HG03135 (cell line): Measurements from ENCODE around the gene RGL4.

ENCODE experiments used
- ATAC-seq: cut with Tn5 transposase; IDR thresholded peaks from one replicate; pipeline ENCODE4 v1.9.1; 2021; ENCODE audit warnings: mild to moderate bottlenecking, moderate library complexity; ENCODE audit not compliant: unreplicated experiment

The RGL4 gene

DNA sequence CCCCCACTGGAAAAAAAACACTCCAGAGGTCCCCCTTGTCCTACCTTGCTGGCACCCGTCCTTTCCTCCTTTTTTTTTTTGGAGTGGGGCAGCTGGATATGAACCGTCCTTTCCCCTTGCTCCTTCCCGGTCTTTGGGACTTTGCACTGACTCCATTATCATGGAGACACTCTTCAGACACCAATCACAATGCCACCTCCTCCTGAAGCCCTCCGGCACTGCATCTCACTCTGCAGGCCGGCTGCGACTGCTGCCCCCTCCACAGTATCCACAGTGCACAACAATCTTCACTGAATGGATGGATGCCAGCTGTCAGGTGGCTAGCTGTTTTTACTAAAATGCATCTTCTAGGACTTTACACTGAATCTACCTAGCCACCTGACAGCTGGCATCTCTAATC lies 12.7 kb upstream of the RGL4 start:
- no peak for ATAC-seq

DNA sequence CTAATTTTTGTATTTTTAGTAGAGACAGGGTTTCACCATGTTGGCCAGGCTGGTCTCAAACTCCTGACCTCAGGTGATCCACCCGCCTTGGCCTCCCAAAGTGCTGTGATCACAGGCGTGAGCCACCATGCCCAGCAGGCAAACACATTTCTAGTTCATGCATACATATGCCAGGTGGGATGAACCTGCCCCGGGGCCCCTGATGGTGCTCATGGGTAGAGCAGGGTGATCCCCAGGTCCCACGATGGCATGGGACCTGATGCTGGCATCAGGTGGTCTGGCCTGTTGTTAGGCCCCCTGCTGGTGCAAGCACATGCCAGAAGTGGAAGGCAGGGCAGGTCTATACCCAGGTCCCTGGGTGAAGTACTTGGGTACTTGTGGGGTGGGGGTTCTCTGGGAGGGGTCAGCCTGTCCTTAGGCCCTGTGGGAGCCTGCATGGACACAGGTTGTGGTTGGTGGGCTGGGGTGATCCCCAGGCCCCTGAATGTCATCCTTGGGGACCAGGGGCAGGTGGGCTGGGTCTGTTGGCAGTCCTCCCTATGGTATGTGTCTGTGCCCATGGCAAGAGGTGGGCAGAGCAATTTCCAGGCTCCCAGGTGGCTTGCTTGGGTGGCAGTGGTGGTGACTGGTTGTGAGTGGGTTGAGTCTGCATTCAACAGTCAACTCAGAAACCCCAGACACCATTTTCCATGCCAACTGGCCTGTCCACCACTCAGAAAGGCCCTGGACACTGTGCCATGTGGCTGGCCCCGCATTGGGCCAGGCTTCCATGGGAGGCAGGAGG lies 9.6 kb upstream of the RGL4 start:
- ATAC-seq: no peak

DNA sequence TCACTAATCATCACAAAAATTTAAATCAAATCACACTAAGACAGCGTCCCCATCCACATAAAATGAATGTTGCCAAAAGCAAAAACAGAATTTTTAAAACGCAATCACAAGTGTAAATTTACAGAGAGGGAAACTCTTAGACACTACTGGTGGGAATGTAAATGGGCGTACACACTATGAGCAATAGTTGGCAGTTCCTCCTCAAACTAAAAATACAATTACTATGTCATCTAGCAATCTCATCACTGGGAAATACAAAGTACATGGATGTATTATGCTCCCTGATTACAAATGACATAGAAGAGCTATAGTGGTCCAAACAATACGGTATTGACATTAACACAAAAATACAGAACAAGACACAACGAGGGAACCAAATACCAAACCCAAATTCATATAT lies 8.7 kb upstream of the RGL4 start:
- ATAC-seq: no peak

DNA sequence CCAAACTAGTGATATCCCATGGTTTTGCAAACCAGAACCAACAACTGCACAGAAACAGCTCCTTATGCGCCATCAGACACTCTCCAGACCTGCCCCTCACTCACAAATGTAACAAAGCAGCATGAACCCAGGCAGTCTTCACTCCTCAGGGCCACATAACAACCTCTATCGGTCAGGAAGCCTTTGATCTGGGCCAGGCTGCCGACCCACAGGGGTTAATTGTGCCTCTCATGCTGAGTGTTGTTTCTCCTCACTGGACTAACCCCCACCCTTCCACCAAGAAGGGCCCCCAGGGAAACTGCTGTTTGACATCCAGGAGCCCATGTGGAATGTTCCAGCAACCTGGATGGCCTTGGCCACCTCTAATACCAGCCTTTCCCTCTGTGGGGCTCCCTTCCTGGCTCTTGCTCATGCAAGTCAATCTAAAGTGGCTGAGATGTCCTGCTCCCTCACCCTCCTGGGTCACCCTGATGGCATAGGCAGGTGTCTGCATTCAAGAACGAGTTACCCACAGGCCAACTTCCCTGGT lies 7.9 kb upstream of the RGL4 start:
- ATAC-seq: no peak

DNA sequence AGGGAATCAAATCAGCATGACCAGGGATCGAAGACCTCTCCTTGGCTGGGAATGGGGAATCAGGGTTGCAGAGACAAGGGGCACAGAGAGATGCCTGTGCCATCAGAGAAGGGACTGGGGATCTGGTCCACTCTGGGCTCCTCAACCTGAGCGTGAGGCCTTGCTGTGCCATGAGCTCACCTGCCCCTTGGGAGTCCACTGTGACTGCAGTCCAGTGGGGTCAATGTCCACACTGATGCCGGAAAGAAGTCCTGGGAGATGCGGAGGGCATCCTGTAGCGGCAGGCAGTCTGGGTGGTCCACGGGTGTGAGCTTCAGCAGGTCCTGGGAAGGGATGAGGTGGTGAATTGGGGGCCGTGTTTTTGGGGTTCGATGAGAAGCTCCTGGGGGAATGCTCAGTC lies 7.3 kb upstream of the RGL4 start:
- ATAC-seq: no peak

DNA sequence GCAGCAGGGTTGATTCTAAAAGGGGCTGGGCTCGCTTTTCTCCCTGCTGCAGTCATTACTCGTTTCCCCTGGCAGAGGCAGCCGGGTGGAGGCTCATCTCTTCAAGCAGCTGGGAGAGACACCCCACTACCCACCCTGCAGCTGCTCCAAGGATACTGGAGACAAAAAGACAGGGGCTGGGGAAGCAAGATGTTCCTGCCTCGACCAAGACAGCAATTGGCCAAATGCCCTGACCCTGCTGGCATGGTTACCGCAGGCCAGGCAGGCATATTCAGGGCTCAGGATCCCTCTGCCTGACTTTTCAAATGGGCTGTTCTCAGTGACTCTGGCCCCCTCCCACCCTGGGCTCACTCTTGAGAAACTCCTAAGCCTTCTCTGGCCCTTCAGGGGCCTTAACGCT lies 6.8 kb upstream of the RGL4 start:
- ATAC-seq: no peak

DNA sequence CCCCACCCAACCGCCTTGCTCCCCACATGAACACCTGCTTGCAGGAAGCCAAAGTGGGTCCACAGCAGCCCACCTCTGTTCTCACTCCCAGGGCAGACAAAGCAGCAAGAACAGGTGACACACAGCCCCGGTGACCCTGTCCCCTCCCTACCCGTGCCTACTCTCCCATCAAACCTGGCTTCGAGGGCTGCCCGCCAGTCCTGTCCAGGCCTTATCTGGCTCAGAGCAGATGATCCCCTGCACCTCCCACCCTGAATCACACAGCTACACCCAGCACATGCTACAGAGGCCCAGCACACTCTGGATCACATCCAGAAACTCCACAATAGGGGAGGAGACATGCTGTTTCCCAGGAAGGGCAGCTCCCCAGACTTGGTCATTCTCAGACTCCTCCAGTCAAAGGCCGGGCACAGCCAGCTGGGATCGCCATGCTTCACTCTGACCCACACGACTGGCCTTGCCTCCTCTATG lies 6.2 kb upstream of the RGL4 start:
- ATAC-seq: no peak

DNA sequence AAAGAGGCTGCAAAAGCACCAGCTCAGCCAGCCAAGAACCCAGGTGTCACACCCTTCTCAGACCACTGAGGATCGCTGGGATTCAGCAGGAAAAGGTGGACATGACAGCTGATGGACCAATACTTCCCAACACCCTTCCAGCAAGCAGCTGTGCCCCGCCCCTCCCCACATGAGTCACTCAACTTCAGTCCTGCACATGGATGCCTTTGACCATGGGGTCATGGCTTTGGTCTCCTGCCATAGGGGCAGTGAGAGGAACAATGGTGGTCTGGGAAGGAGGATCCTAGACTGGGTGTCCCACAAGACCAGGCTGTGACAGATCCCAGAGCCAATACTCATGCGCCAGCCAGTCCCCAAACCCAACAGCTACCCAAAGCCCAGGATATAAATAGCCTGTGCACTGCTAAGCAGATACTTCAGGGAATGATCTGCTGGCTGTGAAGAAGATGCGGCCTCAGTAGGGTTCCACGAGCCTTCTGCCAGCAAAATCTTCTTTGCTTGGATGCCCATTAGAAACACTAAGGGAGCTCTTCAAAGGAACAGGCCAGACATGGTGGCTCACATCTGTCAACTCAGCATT lies 5.5 kb upstream of the RGL4 start:
- ATAC-seq: no peak

DNA sequence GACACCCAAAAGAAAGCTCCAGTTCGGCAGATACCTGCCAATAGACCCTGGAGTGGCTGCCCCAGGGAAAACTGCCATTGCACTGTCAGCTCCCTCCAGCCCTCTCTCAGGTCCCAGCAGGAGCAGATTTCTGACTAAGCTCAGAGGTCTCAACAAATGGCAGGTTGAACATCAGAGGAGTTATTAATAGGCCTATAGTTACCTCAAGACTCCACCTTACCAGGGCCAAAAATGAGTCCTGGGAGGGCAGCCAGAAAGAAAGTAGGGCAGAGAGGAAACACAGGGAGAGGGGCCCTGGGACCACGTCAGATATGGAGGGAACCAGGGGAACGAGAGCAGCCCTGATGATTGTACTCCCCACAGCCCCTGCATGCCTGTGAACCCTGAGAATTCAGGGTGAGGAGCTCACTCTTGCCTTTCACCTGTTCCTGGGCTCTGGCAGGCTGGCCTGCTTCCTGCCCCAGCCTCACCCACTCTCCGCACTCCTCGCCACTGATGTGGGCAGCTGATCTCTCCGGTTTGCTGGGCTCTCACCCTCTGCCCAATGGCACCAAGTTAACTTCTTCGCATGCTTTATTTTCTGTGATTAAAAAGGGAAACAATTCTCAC lies 4.3 kb upstream of the RGL4 start:
- ATAC-seq: no peak

DNA sequence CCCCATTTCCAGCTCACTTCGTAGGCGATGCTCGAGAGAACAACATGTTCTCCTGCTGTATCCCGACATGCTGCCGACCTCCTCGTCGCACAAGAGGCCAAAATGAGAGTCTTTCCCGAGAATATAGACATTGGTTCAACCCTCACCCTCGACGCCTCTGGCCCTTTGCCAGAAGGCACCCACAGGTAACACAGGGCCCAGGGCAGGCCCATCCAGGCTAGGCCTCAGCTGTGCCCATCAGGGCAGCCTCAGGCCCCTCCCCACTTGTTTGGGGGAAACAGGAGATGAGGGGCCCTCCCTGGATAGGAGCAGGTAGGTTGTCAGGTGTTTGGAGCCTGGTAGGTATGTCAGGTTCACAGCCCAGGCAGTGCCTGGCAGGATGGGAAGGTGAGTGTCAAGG lies 2.7 kb upstream of the RGL4 start:
- no peak for ATAC-seq

DNA sequence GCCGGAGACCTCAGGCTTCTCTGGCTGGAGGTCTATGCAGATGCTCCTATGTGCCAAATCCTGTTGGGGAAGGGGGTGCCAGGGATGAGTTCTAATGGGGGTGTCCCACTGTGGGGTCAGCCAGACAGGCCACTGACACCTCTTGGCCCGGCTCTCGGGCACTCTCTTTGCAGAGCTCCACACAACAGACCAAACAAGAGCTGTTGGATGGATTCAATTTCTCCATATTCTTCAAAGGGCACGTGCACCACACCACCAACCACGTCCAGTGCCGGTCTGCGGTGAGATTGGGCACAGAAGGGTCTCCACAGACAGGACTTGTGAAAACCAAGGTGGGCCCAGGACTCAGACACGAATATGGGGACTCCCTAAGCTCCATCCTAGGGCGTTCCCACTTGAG lies 2.2 kb upstream of the RGL4 start:
- no peak for ATAC-seq

DNA sequence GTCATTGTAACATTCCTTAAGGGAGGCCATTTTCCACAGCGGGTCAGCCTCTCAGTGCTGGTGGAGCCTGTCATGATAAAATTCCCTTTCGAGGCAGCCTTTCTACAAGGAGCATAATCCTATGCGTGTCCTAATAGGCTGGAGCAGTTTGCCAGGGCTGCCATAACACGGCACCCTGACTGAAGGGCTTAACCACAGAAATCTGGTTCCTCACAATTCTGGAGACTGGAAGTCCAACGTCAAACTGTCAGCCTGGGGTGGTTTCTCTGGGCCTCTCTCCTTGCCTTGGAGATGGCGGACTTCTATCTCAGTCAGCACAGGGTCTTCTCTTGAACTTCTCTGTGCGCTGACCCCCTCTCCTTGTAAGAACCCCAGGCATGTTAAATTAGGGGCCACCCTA lies 1.4 kb upstream of the RGL4 start:
- no peak for ATAC-seq

DNA sequence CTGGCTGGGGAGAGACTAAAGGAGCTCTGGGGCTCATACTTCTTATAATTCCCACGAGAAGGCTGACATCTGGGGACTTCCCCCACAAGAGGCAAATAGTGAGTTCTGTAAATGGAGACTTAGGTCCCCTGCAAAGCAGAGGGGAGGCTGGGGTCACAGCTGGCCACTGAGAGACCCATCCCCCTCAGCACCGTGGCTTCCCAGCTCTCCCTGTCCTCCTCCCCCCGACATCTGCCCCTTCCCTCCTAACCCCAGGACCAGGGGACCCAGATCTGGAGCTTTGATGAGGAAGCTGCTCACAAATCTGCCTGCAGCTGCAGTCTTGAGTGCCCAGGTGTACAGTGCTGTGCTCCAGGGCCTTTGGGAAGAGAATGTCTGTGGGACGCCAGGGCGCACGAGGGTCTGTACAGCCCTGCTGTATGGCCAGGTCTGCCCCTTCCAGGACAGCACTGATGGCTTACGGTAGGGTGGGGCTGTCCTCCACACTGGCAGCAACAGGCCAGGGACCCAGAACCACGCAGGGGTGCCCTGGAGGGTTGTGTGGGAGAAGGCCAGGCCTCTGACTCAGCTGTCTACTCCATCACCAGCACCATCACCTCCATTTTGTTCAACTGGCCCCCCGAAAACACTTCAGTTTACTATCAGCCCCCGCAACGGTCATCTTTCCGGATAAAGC lies 1.1 kb downstream of the RGL4 start:
- no peak for ATAC-seq

DNA sequence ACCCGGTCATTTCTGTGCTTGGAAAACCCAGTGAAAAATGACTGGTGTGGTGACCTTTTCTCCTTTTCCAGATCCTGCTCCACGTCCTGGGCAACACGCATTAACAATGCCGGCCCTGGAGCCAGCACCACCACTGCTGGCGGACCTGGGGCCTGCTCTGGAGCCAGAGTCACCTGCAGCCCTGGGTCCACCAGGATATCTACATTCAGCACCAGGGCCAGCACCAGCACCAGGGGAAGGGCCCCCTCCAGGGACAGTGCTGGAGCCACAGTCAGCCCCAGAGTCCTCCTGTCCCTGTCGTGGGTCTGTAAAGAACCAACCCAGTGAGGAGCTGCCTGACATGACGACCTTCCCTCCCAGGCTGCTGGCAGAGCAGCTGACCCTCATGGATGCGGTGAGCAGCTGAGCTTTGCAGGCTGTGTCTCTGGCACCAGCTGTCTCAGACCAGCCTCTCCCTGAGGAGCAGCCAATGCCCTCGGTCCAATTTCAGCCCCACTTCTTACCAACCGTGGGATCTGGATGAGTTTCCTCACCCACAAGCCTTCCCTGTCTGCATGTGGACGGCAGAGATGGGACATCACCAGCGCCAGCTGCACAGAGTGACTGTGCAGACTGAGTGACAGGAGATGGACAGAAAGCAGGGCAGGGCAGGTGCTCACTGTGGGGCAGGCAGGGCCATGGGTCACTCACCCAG lies 1.9 kb downstream of the RGL4 start:
- ATAC-seq: no peak

DNA sequence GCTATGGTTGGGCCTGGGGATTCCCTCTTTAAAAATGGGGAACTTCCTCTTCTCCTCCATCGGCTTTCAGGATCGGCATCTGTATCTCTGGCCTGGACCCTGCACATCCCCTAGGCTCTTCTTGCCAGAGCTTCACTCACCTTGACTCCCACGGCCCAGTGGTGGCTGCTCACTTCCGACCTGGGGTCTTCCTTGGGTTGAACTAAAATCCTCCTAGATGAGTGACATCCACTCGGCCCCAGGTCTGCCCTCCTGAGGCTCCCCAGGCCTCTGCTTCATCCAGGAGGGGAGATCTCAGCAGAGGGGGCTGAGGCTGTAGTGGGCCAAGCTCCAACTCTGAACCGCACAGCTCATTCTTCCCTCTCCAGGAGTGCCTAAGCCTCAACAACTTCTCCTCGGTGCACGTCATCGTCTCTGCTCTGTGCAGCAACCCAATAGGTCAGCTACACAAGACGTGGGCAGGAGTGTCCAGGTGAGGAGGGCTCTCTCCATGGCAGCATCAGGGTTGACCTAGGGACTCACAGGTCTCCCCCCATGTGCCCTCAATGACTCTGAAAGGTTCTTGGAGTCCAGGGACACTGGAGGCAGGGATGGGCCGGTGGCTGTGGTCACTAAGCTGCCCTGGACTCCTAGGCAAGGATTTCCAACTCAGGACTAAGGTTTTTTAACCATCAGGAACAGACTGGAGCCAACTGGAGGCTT lies 3.3 kb downstream of the RGL4 start:
- no peak for ATAC-seq

DNA sequence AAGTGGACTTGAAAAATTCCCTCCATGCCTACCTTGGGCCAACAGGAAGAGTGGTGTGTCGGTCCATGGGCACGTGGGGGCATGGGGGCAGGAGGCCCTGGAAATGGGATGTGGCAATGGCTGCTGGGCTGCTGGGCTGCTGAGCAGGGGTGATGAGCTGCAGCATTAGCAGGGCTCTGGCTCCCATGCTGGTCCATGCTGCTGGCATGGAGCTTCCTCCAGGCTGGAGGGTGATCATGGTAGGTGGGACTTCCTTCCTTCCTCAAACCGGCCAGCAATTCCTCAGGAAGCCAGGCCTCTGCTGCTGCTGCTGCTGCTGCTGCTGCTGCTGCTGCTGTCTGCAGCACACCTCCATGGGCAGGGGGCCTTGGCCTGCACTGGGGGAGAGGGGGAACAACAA lies 4.3 kb downstream of the RGL4 start:
- ATAC-seq: no peak

DNA sequence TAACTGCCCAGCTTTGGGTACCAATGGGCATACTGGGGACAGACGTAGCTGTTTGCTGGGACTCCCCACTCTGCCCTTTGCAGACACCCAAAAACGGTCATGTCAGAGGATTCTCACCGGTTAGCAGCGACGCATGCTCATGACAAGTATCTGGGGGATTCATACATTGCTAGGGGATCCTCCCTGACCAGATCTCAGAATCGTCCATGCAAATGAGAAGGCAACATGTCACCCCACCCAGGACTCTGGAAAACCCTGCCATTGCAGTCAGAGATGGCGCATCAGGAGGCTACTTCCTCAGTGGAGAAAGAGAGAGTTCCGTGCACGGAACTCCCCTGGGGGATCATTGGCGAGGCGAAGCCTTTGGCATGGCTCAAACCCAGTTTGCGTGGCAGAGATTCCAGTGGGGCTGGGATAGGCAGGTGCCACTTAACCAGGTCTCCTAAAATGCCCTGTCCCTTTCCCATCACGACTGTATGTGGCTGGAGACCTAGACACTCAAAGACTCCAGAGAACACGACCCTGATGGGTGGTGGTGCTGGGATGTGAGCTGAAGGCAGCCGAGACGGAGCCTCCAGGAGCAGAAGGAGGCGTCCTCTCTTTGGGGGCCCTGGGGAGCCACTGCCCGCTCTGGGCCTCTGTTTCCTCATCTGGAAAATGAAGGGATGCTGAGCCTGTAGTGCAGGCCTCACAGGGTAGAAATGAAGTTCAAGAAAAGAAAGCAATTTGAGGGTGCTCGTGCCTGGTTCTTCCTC lies 4.9 kb downstream of the RGL4 start:
- ATAC-seq: no peak

DNA sequence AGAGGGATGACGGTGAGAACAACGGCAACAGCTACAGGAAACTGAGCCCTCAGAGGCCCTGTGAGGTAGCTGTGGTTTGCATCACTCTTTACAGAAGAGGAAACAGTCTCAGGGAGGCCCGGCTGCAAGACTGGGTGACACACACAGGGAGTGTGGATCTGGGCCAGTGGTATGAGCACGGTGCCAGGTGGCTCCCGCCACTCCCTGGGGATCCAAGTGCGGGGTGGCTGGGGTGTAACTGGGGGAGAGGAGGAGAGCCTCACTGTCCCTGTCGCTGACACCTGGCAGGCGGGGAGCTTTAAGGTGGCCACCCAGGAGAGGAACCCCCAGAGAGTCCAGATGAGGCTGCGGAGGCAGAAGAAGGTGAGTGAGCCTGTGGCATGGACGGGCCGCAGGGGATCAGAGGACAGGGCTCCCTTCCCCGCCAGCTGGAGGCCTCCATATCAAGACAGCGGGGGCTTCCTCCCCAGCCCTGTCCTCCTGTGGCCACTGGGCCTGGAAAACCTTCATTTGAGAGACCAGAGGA lies 5.6 kb downstream of the RGL4 start:
- ATAC-seq: peak; percentile 86
